ENCODE data around the gene PLCXD1.

Gene PLCXD1

DNA sequence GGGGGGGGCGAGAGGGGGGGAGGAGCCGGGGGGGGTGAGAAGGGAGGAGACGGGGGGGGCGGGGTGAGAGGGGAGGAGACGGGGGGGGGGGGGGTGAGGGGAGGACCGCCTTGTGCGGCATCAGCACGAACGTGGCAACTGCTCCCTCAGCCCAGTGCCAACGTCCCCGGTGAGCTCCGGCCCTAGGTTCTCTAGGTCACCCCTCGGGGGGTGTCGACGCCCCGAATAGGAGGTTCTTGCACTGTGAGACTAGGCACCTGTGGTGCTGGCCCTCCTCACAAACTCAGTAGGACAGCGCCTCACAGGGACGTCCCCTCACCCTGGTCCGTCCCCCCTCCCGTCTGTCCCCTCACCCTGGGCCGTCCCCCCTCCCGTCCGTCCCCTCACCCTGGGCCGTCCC, 58.9 kb downstream of the PLCXD1 start:
- DNase-seq (ENCODE audit: extremely low read depth, insufficient read length) = no peak
- H3K27me3 ChIP-seq (replicated peaks; ENCODE audit: control insufficient read depth, insufficient read depth, low read length) = no peaks in the 10 kb centered on the region
- H3K4me3 ChIP-seq (replicated peaks; ENCODE audit: low read depth, low read length) = no peak overlapping the region
- H3K36me3 ChIP-seq (ENCODE audit: control insufficient read depth, insufficient read depth, low read length) = no peaks in the 10 kb centered on the region; the same call in none of the 2 replicates
- TF ChIP-seq, protein P1, sequence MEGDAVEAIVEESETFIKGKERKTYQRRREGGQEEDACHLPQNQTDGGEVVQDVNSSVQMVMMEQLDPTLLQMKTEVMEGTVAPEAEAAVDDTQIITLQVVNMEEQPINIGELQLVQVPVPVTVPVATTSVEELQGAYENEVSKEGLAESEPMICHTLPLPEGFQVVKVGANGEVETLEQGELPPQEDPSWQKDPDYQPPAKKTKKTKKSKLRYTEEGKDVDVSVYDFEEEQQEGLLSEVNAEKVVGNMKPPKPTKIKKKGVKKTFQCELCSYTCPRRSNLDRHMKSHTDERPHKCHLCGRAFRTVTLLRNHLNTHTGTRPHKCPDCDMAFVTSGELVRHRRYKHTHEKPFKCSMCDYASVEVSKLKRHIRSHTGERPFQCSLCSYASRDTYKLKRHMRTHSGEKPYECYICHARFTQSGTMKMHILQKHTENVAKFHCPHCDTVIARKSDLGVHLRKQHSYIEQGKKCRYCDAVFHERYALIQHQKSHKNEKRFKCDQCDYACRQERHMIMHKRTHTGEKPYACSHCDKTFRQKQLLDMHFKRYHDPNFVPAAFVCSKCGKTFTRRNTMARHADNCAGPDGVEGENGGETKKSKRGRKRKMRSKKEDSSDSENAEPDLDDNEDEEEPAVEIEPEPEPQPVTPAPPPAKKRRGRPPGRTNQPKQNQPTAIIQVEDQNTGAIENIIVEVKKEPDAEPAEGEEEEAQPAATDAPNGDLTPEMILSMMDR (IDR thresholded peaks at IDR 0.05; ENCODE audit: insufficient read depth, low read length, poor library complexity, severe bottlenecking) = no peak

- TF ChIP-seq, protein P1 (IDR thresholded peaks at IDR 0.05; ENCODE audit: insufficient read depth, low read length, poor library complexity, severe bottlenecking) = no peak
- no peaks in the 10 kb centered on the region; the same call in none of the 2 replicates for H3K36me3 ChIP-seq (ENCODE audit: control insufficient read depth, insufficient read depth, low read length)
- no peaks in the 10 kb centered on the region for H3K27me3 ChIP-seq (replicated peaks; ENCODE audit: control insufficient read depth, insufficient read depth, low read length)
Measured at GRCh38 chrX:340641-341423, 59.7 kb downstream of the PLCXD1 start.

DNA sequence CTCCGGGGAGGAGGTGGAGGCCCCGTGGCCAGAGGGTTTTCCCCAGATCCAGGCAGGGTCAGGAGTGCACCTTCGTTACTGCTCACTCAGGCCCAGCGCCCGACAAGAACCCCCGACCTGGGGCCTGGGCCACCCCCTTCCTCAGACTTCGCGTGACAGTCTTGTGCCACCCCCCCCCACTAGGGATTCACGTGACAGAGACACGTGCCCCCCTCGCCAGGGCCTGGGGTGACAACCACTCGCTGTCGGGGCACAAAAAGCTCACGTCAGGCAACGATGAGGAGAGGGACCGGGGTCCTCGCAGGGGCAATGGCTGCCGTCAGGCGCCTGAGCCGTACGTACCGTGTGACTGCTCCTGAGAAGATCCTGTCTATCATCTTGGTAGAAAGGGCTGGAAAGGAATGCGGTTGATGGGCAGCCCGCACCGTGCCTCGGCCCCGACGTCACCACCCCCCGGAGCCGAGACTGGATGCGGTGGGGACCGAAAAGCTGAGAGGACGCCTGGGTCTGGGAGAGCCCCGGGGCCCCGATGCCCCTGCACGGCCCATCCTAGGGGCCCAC, 60.4 kb downstream of the PLCXD1 start:
- H3K36me3 ChIP-seq (ENCODE audit: control insufficient read depth, insufficient read depth, low read length) = no peaks in the 10 kb centered on the region; the same call in none of the 2 replicates
- H3K4me3 ChIP-seq (replicated peaks; ENCODE audit: low read depth, low read length) = no peak overlapping the region
- no peaks in the 10 kb centered on the region for H3K27me3 ChIP-seq (replicated peaks; ENCODE audit: control insufficient read depth, insufficient read depth, low read length)
- TF ChIP-seq, protein P1 (IDR thresholded peaks at IDR 0.05; ENCODE audit: insufficient read depth, low read length, poor library complexity, severe bottlenecking) = no peak
- no peak for DNase-seq (ENCODE audit: extremely low read depth, insufficient read length)

More at GRCh38 chrX:340641-341423, 59.7 kb downstream of the PLCXD1 start:
- DNase-seq (ENCODE audit: extremely low read depth, insufficient read length) = no peak
- H3K4me3 ChIP-seq (replicated peaks; ENCODE audit: low read depth, low read length) = no peak overlapping the region

GRCh38 chrX:344371-344901, 63.3 kb downstream of the PLCXD1 start:
- Histone ChIP-seq H3K4me3 (replicated peaks; ENCODE audit: low read depth, low read length) (no peak overlapping the region), H3K36me3 (ENCODE audit: control insufficient read depth, insufficient read depth, low read length) (no peaks in the 10 kb centered on the region; the same call in 1 of the 2 replicates), H3K27me3 (replicated peaks; ENCODE audit: control insufficient read depth, insufficient read depth, low read length) (no peaks in the 10 kb centered on the region)
- DNase-seq (ENCODE audit: extremely low read depth, insufficient read length) = no peak
- TF ChIP-seq, protein P1 (IDR thresholded peaks at IDR 0.05; ENCODE audit: insufficient read depth, low read length, poor library complexity, severe bottlenecking) = no peak

DNA sequence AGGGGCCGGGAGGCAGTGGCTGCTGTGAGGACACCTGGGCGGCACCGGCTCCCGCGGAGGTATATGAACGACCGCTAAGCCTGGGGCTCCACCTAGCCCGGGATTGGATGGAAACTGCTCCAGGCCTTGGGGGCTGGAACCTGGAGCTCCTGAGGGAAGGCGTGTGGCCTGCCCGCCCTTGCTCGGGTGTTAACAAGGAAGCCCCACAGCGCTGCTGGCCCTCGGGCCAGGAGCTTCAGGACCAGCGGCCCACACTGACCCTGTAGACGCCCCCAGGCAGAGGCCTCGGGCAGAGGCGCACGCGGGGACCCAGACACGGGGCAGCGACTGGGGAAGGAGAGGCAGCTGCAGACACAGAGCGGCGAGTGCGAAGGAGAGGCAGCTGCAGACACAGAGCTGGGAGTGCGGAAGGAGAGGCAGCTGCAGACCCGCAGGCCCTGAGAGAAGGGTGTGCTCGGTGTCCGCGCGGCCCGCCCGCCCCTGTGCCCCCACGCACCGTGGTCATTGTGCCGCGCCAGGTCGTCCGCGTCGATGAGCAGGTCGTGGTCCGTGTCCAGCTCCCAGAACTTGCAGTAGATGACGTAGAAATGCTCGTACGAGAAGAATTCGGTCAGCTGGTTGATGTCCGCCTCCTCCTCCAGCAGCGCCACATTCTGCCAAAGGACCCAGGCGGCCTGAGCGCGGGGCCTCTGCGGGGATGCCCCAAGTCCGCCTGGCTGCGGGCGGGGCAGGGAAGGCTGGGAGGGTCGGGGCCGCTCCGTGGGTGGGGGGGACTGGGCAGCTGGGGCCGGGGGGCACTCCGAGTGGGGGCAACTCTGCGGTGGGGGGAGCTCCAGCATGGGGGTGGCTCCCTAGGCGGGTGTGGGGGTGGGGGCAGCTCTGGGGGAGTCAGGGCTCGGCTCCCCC, 64.1 kb downstream of the PLCXD1 start:
- Histone ChIP-seq H3K36me3 (ENCODE audit: control insufficient read depth, insufficient read depth, low read length) (no peaks in the 10 kb centered on the region; the same call in 1 of the 2 replicates), H3K4me3 (replicated peaks; ENCODE audit: low read depth, low read length) (no peak overlapping the region), H3K27me3 (replicated peaks; ENCODE audit: control insufficient read depth, insufficient read depth, low read length) (no peaks in the 10 kb centered on the region)
- TF ChIP-seq, protein P1 (IDR thresholded peaks at IDR 0.05; ENCODE audit: insufficient read depth, low read length, poor library complexity, severe bottlenecking) = no peak
- no peak for DNase-seq (ENCODE audit: extremely low read depth, insufficient read length)
